Natural killer cell (primary cell): ENCODE results near the gene BHLHE40. TPM values are rescaled to one million over a fixed set of nuclear protein-coding genes. Genes with fewer than 3 reads are reported as not detected.
A peak's percentile ranks its signal among the peaks of the same experiment; 100 is the strongest.

Source experiments
- ATAC-seq, 3 donors: fragments of 150-1000 bp in 2 of 3; fragments of 200-7000 bp in 1 of 3; cut with Tn5 transposase; 1 replicate in 1 of 3; 2 replicates in 2 of 3; pipeline ENCODE4 v1.10.0; 2021; ENCODE audit warnings: mild to moderate bottlenecking in 2 of 3, moderate library complexity in 2 of 3
- DNase-seq, 2 donors: peaks; one replicate each; pipeline versions ENCODE4 v3.0.0 to v3.0.0-alpha.2; 2013 to 2021; ENCODE audit warnings: mixed read lengths in 1 of 2
- H3K27ac ChIP-seq: one replicate; pipeline ENCODE4 v1.5.1; 2013; ENCODE audit warnings: mild to moderate bottlenecking, low read length
- H3K27me3 ChIP-seq: one replicate; pipeline ENCODE4 v1.6.1; 2013; ENCODE audit warnings: low read length; ENCODE audit not compliant: control insufficient read depth, insufficient read depth
- H3K36me3 ChIP-seq: one replicate; pipeline ENCODE4 v1.6.1; 2013; ENCODE audit warnings: low read length; ENCODE audit not compliant: control insufficient read depth, insufficient read depth
- H3K4me1 ChIP-seq: one replicate; pipeline ENCODE4 v1.6.1; 2013; ENCODE audit warnings: low read length; ENCODE audit not compliant: control insufficient read depth, insufficient read depth
- H3K4me3 ChIP-seq: one replicate; pipeline ENCODE4 v1.5.1; 2013; ENCODE audit warnings: low read length
- H3K9me3 ChIP-seq: one replicate; pipeline ENCODE4 v1.6.1; 2013; ENCODE audit warnings: low read length; ENCODE audit not compliant: control insufficient read depth, insufficient read depth
- H3K27ac Mint-ChIP-seq, 2 donors: one replicate each; pipeline ENCODE4 v1.8.0; 2022; ENCODE audit warnings: mild to moderate bottlenecking in 2 of 2, mixed read lengths in 2 of 2, moderate library complexity in 1 of 2
- H3K27me3 Mint-ChIP-seq, 2 donors: one replicate each; pipeline ENCODE4 v1.8.0; 2022; ENCODE audit warnings: low read depth in 2 of 2, mixed read lengths in 2 of 2
- H3K36me3 Mint-ChIP-seq: one replicate; pipeline ENCODE4 v1.8.0; 2022; ENCODE audit warnings: mixed read lengths
- H3K4me1 Mint-ChIP-seq, 2 donors: one replicate each; pipeline ENCODE4 v1.8.0; 2022; ENCODE audit warnings: mixed read lengths in 2 of 2
- H3K4me3 Mint-ChIP-seq: one replicate; pipeline ENCODE4 v1.8.0; 2022; ENCODE audit warnings: mild to moderate bottlenecking, moderate library complexity, mixed read lengths
- H3K9me3 Mint-ChIP-seq, 2 donors: one replicate each; pipeline ENCODE4 v1.8.0; 2022; ENCODE audit warnings: mixed read lengths in 2 of 2
- CTCF ChIP-seq: fragments of 200-600 bp; IDR thresholded peaks from one replicate; pipeline ENCODE4 v1.8.0; 2022; ENCODE audit warnings: antibody characterized with exemption
- WGBS: methylation state at CpG from one replicate; pipeline ENCODE4 v1.1.7; 2013; ENCODE audit warnings: missing lambda C conversion rate; ENCODE audit not compliant: insufficient coverage; 5-methylcytosine and 5-hydroxymethylcytosine counted together
- intact Hi-C: fragments of 100-400 bp; cut with micrococcal nuclease; formaldehyde crosslinking; loops from one replicate; pipeline ENCODE4 v1.14.2; 2022
- total RNA-seq, 4 donors: library from RNA; stranded (reverse); fragments of 120-200 nt in 1 of 4; gene quantifications; one replicate each; pipeline versions ENCODE4 v1.2.3 to v1.2.4, GENCODE V29; 2013 to 2022

Gene BHLHE40
- total RNA-seq, 3 donors from 2014 or later (not counting 1 experiment from before 2014, with no cell fraction given), result 512 to 725 (median 719) TPM

- peaks cover 89% of the 10 kb centered on the region for H3K4me1 ChIP-seq
- WGBS, result 12% methylated on average over 2 of the region's 2 CpGs
- no peaks in the 10 kb centered on the region for H3K9me3 ChIP-seq
- H3K27me3 ChIP-seq, result no peaks in the 10 kb centered on the region
- H3K4me3 ChIP-seq, result no peak overlapping the region
- no peaks in the 10 kb centered on the region for H3K9me3 Mint-ChIP-seq
- no peak for TF ChIP-seq CTCF
- intact Hi-C loops, result no loop called here
- peak overlapping the region; percentile 70 for H3K4me3 Mint-ChIP-seq
- H3K27me3 Mint-ChIP-seq, result peaks cover 0 to 2% of the 10 kb centered on the region in 2 donors
- peaks cover 54 to 68% of the 10 kb centered on the region in 2 donors for H3K4me1 Mint-ChIP-seq
- ATAC-seq, result no peak
- H3K36me3 ChIP-seq, result no peaks in the 10 kb centered on the region
- H3K27ac Mint-ChIP-seq, result peak overlapping the region; percentile 74 to 81
- peak overlapping the region; percentile 82 for H3K27ac ChIP-seq
- no peak for DNase-seq
- no peaks in the 10 kb centered on the region for H3K36me3 Mint-ChIP-seq
Observed at GRCh38 chr3:5012367-5012766, 33.1 kb downstream of the BHLHE40 start.

- peak overlapping the region; percentile 29 for H3K4me3 Mint-ChIP-seq
- peaks cover 0 to 2% of the 10 kb centered on the region in 2 donors for H3K27me3 Mint-ChIP-seq
- ATAC-seq, result no peak
- peak overlapping the region; percentile 56 to 81 for H3K27ac Mint-ChIP-seq
- Histone ChIP-seq H3K4me3 (no peak overlapping the region), H3K27me3 (no peaks in the 10 kb centered on the region), H3K9me3 (no peaks in the 10 kb centered on the region), H3K27ac (peak overlapping the region; percentile 36), H3K4me1 (peaks cover 89% of the 10 kb centered on the region), H3K36me3 (no peaks in the 10 kb centered on the region)
- no peaks in the 10 kb centered on the region for H3K36me3 Mint-ChIP-seq
- WGBS, result 63% methylated on average over 5 of the region's 5 CpGs
- no peaks in the 10 kb centered on the region for H3K9me3 Mint-ChIP-seq
- peaks cover 52 to 66% of the 10 kb centered on the region in 2 donors for H3K4me1 Mint-ChIP-seq
- intact Hi-C loops, result no loop called here
- DNase-seq, result no peak
- no peak for TF ChIP-seq CTCF
Observed at GRCh38 chr3:5013021-5013906, 34.0 kb downstream of the BHLHE40 start.

GRCh38 chr3:5014391-5014790 is 35.2 kb downstream of the BHLHE40 start:
- no peak overlapping the region for H3K27ac ChIP-seq
- no peaks in the 10 kb centered on the region for H3K27me3 ChIP-seq
- 39% methylated on average over 6 of the region's 7 CpGs for WGBS
- no peaks in the 10 kb centered on the region for H3K36me3 Mint-ChIP-seq
- ATAC-seq, result peak in 1 of 3 donors; percentile 20
- peaks cover 54 to 62% of the 10 kb centered on the region in 2 donors for H3K4me1 Mint-ChIP-seq
- no peak for TF ChIP-seq CTCF
- no peak for DNase-seq
- no peaks in the 10 kb centered on the region for H3K36me3 ChIP-seq
- H3K4me3 Mint-ChIP-seq, result peak overlapping the region; percentile 0
- peaks cover 90% of the 10 kb centered on the region for H3K4me1 ChIP-seq
- H3K9me3 Mint-ChIP-seq, result no peaks in the 10 kb centered on the region
- H3K4me3 ChIP-seq, result no peak overlapping the region
- intact Hi-C loops, result no loop called here
- H3K27me3 Mint-ChIP-seq, result peaks cover 0 to 2% of the 10 kb centered on the region in 2 donors
- H3K27ac Mint-ChIP-seq, result peak overlapping the region; percentile 56 to 81
- no peaks in the 10 kb centered on the region for H3K9me3 ChIP-seq
